GM18907 (cell line): ENCODE results near the gene TADA2A.

ENCODE experiments used
- ATAC-seq: cut with Tn5 transposase; IDR thresholded peaks from one replicate; pipeline ENCODE4 v1.9.1; 2021; ENCODE audit warnings: mild to moderate bottlenecking, moderate library complexity; ENCODE audit not compliant: unreplicated experiment

Gene TADA2A

GRCh38 chr17:37521821-37522220 is 115.1 kb downstream of the TADA2A start:
- ATAC-seq, result no peak

- ATAC-seq, result no peak
Observed at GRCh38 chr17:37523715-37524219, 117.1 kb downstream of the TADA2A start.

DNA sequence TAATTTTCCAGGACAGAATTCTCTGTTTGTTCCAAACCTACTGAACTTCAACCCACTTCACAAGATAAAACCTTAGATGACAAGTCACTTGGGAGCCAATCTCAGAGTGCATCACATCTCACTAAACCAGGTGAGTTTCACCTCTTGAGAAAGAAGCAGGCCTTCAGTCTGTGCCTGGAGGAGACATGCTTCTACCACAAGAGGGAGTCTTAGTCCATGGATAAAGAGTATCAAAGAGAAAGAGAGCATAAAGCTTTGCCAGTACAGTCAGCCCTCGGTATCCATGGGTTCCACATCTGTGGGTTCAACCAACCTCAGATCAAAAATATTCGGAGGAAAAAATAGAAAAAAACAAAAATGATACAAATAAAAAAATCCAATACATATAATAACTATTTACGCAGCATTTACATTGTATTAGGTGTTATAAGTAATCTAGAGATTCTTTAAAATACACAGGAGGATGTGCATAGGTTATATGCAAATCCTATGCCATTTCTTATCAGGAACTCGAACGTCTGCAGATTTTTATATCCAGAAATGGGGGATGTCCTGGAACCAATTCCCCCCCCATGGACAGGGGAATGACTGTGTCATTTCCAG is 120.7 kb downstream of the TADA2A start:
- no peak for ATAC-seq
